ENCODE data around the gene MCM10.

- TF ChIP-seq CTCF (IDR thresholded peaks at IDR 0.05; ENCODE audit: insufficient read depth, low read length) = no peak
- TF ChIP-seq GABPA (IDR thresholded peaks at IDR 0.05; ENCODE audit: low read depth) = no peak
- TF ChIP-seq REST (IDR thresholded peaks at IDR 0.05; ENCODE audit: insufficient replicate concordance, low read depth) = no peak
- no peak for TF ChIP-seq POLR2AphosphoS5 (IDR thresholded peaks at IDR 0.05; ENCODE audit: low read depth)
Measured at GRCh38 chr10:13184276-13184675, 22.9 kb downstream of the MCM10 start.

Measured in HL-60 (cell line).